Dendritic cell treated with granulocyte-macrophage colony-stimulating factor and Interleukin-4, amounts not matched to agents 40 ng/mL and 50 ng/mL, for 4 days (primary cell): ENCODE results near the gene SCYGR1.
"Not testable (repeated sequence)": the region's sequence is repeated elsewhere in the genome, so short reads cannot be mapped to it uniquely, and the experiment has no call there.

Source experiments
- H3K27ac Mint-ChIP-seq: one replicate; pipeline ENCODE4 v1.8.0; 2022; ENCODE audit warnings: mild to moderate bottlenecking, mixed read lengths
- H3K27me3 Mint-ChIP-seq: one replicate; pipeline ENCODE4 v1.8.0; 2022; ENCODE audit warnings: mild to moderate bottlenecking, mixed read lengths
- H3K36me3 Mint-ChIP-seq: one replicate; pipeline ENCODE4 v1.8.0; 2022; ENCODE audit warnings: low read depth, mixed read lengths
- H3K4me1 Mint-ChIP-seq: one replicate; pipeline ENCODE4 v1.8.0; 2022; ENCODE audit warnings: low read depth, mixed read lengths
- H3K4me3 Mint-ChIP-seq: one replicate; pipeline ENCODE4 v1.8.0; 2022; ENCODE audit warnings: mild to moderate bottlenecking, moderate library complexity, mixed read lengths
- H3K9me3 Mint-ChIP-seq: one replicate; pipeline ENCODE4 v1.8.0; 2022; ENCODE audit warnings: mixed read lengths
- intact Hi-C: fragments of 100-400 bp; cut with micrococcal nuclease; formaldehyde crosslinking; loops from one replicate; pipeline ENCODE4 v1.15.0; 2022

The SCYGR1 gene

GRCh38 chr2:227387583-227387982 lies at the start of gene SCYGR1:
Gene SCYGR1 (minus strand): TSS chr2:227387949. CDS start chr2:227387949, 0 bp downstream.
- H3K27ac Mint-ChIP-seq, result peak within 1 kb of the TSS; percentile 93
- intact Hi-C loops, H3K4me3 Mint-ChIP-seq, H3K9me3 Mint-ChIP-seq, H3K27me3 Mint-ChIP-seq, H3K36me3 Mint-ChIP-seq: not testable (repeated sequence)
- H3K4me1 Mint-ChIP-seq, result peaks cover 16% of the 10 kb centered on the region

- intact Hi-C loops, result no loop called here
- Mint-ChIP-seq H3K27me3 (no peaks in the 10 kb centered on the region), H3K27ac (peak overlapping the region; percentile 31)
Measured at GRCh38 chr2:227436436-227437174, 48.9 kb upstream of the SCYGR1 start.

GRCh38 chr2:227433171-227433570 lies 45.4 kb upstream of the SCYGR1 start:
- Mint-ChIP-seq H3K36me3 (peaks cover 12% of the 10 kb centered on the region), H3K4me1 (peaks cover 37% of the 10 kb centered on the region), H3K9me3 (peaks cover 24% of the 10 kb centered on the region), H3K27ac (no peak overlapping the region), H3K4me3 (no peak overlapping the region), H3K27me3 (peaks cover under 1% of the 10 kb centered on the region)
- intact Hi-C loops, result no loop called here

More at GRCh38 chr2:227436436-227437174, 48.9 kb upstream of the SCYGR1 start:
- H3K9me3 Mint-ChIP-seq, result peaks cover 18% of the 10 kb centered on the region
- peaks cover 12% of the 10 kb centered on the region for H3K36me3 Mint-ChIP-seq
- no peak overlapping the region for H3K4me3 Mint-ChIP-seq
- peaks cover 21% of the 10 kb centered on the region for H3K4me1 Mint-ChIP-seq

- peaks cover 28% of the 10 kb centered on the region for H3K4me1 Mint-ChIP-seq
- peaks cover 12% of the 10 kb centered on the region for H3K36me3 Mint-ChIP-seq
- intact Hi-C loops, result no loop called here
- no peak overlapping the region for H3K27ac Mint-ChIP-seq
- peaks cover 24% of the 10 kb centered on the region for H3K9me3 Mint-ChIP-seq
- H3K4me3 Mint-ChIP-seq, result no peak overlapping the region
- H3K27me3 Mint-ChIP-seq, result peaks cover 2% of the 10 kb centered on the region
Measured at GRCh38 chr2:227430639-227431038, 42.9 kb upstream of the SCYGR1 start.

- intact Hi-C loops, result no loop called here
- peaks cover 27% of the 10 kb centered on the region for H3K4me1 Mint-ChIP-seq
- H3K4me3 Mint-ChIP-seq, result no peak overlapping the region
- H3K9me3 Mint-ChIP-seq, result peaks cover 24% of the 10 kb centered on the region
- H3K27me3 Mint-ChIP-seq, result peaks cover 2% of the 10 kb centered on the region
- no peak overlapping the region for H3K27ac Mint-ChIP-seq
- peaks cover 12% of the 10 kb centered on the region for H3K36me3 Mint-ChIP-seq
Measured at GRCh38 chr2:227428731-227429285, 41.1 kb upstream of the SCYGR1 start.

GRCh38 chr2:227423656-227424499 lies 36.1 kb upstream of the SCYGR1 start:
- Mint-ChIP-seq H3K4me1 (peaks cover 18% of the 10 kb centered on the region), H3K27me3 (peaks cover 7% of the 10 kb centered on the region), H3K4me3 (no peak overlapping the region), H3K9me3 (no peaks in the 10 kb centered on the region), H3K36me3 (no peaks in the 10 kb centered on the region), H3K27ac (no peak overlapping the region)
- intact Hi-C loops, result no loop called here

- peaks cover 4% of the 10 kb centered on the region for H3K27me3 Mint-ChIP-seq
- intact Hi-C loops, result no loop called here
- H3K4me1 Mint-ChIP-seq, result peaks cover 30% of the 10 kb centered on the region
- H3K27ac Mint-ChIP-seq, result no peak overlapping the region
- H3K36me3 Mint-ChIP-seq, result no peaks in the 10 kb centered on the region
- no peak overlapping the region for H3K4me3 Mint-ChIP-seq
- H3K9me3 Mint-ChIP-seq, result no peaks in the 10 kb centered on the region
Measured at GRCh38 chr2:227420087-227421052, 32.6 kb upstream of the SCYGR1 start.

- Mint-ChIP-seq H3K4me3 (no peak overlapping the region), H3K36me3 (no peaks in the 10 kb centered on the region), H3K4me1 (peaks cover 56% of the 10 kb centered on the region), H3K9me3 (no peaks in the 10 kb centered on the region), H3K27me3 (no peaks in the 10 kb centered on the region), H3K27ac (peak overlapping the region; percentile 84)
- intact Hi-C loops, result no loop called here
Measured at GRCh38 chr2:227416701-227417100, 29.0 kb upstream of the SCYGR1 start.

GRCh38 chr2:227415538-227416424 lies 28.0 kb upstream of the SCYGR1 start:
- peak overlapping the region; percentile 84 for H3K27ac Mint-ChIP-seq
- no peak overlapping the region for H3K4me3 Mint-ChIP-seq
- H3K4me1 Mint-ChIP-seq, result peaks cover 61% of the 10 kb centered on the region
- no peaks in the 10 kb centered on the region for H3K9me3 Mint-ChIP-seq
- intact Hi-C loops, result loop anchor here (1.0 kb wide), 1 partner anchor 8 kb away; no protein-coding TSS in a partner anchor
- H3K36me3 Mint-ChIP-seq, result no peaks in the 10 kb centered on the region
- no peaks in the 10 kb centered on the region for H3K27me3 Mint-ChIP-seq

GRCh38 chr2:227414846-227415245 lies 27.1 kb upstream of the SCYGR1 start:
- H3K27me3 Mint-ChIP-seq, result no peaks in the 10 kb centered on the region
- peaks cover 54% of the 10 kb centered on the region for H3K4me1 Mint-ChIP-seq
- H3K36me3 Mint-ChIP-seq, result no peaks in the 10 kb centered on the region
- peak overlapping the region; percentile 84 for H3K27ac Mint-ChIP-seq
- no peaks in the 10 kb centered on the region for H3K9me3 Mint-ChIP-seq
- H3K4me3 Mint-ChIP-seq, result no peak overlapping the region
- intact Hi-C loops, result loop anchor here (1.0 kb wide), 1 partner anchor 8 kb away; no protein-coding TSS in a partner anchor

- Mint-ChIP-seq H3K27ac (peak overlapping the region; percentile 72), H3K4me1 (peaks cover 54% of the 10 kb centered on the region), H3K36me3 (no peaks in the 10 kb centered on the region), H3K4me3 (no peak overlapping the region), H3K27me3 (no peaks in the 10 kb centered on the region), H3K9me3 (no peaks in the 10 kb centered on the region)
- intact Hi-C loops, result no loop called here
Measured at GRCh38 chr2:227413371-227413770, 25.6 kb upstream of the SCYGR1 start.

GRCh38 chr2:227412877-227413276 lies 25.1 kb upstream of the SCYGR1 start:
- Mint-ChIP-seq H3K9me3 (no peaks in the 10 kb centered on the region), H3K27ac (peak overlapping the region; percentile 72), H3K4me3 (no peak overlapping the region), H3K36me3 (no peaks in the 10 kb centered on the region), H3K27me3 (no peaks in the 10 kb centered on the region), H3K4me1 (peaks cover 59% of the 10 kb centered on the region)
- intact Hi-C loops, result no loop called here
